HT1080 (cell line): ENCODE measurements around the gene RNF130. TPM values are rescaled to one million over a fixed set of nuclear protein-coding genes. Genes with fewer than 3 reads are reported as not detected.

Source experiments
- DNase-seq: peaks from one replicate; pipeline ENCODE4 v3.0.0-alpha.2; 2015; ENCODE audit warnings: low read depth
- total RNA-seq: library from RNA; depleted of rRNA; stranded (reverse); fragments of >200 nt; shearing (Covaris generic); gene quantifications from 2 replicates; pipeline ENCODE4 v1.2.3, GENCODE V29; 2014

The RNF130 gene
- total RNA-seq, 1 experiment from 2014 or later = 43.4 TPM

- no peak for DNase-seq
These were observed 14.3 kb upstream of the RNF130 start for GRCh38 chr5:180085837-180086236.

- no peak for DNase-seq
These were observed 13.3 kb upstream of the RNF130 start for GRCh38 chr5:180084638-180085561.

- DNase-seq = no peak
These were observed 12.0 kb upstream of the RNF130 start for GRCh38 chr5:180083529-180084060.

- no peak for DNase-seq
These were observed 11.3 kb upstream of the RNF130 start for GRCh38 chr5:180082633-180083420.

GRCh38 chr5:180081481-180081880 lies 9.9 kb upstream of the RNF130 start:
- no peak for DNase-seq

- no peak for DNase-seq
These were observed 9.1 kb upstream of the RNF130 start for GRCh38 chr5:180080486-180081280.

GRCh38 chr5:180079702-180080466 lies 8.3 kb upstream of the RNF130 start:
- no peak for DNase-seq

- DNase-seq = no peak
These were observed 6.8 kb upstream of the RNF130 start for GRCh38 chr5:180078348-180078747.

- no peak for DNase-seq
These were observed 6.2 kb upstream of the RNF130 start for GRCh38 chr5:180077594-180078284.

GRCh38 chr5:180075703-180076102 lies 4.1 kb upstream of the RNF130 start:
- no peak for DNase-seq

- DNase-seq = no peak
These were observed 2.9 kb upstream of the RNF130 start for GRCh38 chr5:180074462-180074861.

GRCh38 chr5:180072556-180072955 lies 997 bp upstream of the RNF130 start:
- DNase-seq = no peak

GRCh38 chr5:180072256-180072548 lies 643 bp upstream of the RNF130 start:
- DNase-seq = no peak

GRCh38 chr5:180070756-180071530 lies 616 bp downstream of the RNF130 start:
- DNase-seq = peak; percentile 39

GRCh38 chr5:180069589-180070247 lies 1.8 kb downstream of the RNF130 start:
- no peak for DNase-seq

- DNase-seq = no peak
These were observed 3.0 kb downstream of the RNF130 start for GRCh38 chr5:180068519-180069090.

- no peak for DNase-seq
These were observed 3.6 kb downstream of the RNF130 start for GRCh38 chr5:180067986-180068385.

- no peak for DNase-seq
These were observed 11.4 kb downstream of the RNF130 start for GRCh38 chr5:180060192-180060591.
